ENCODE measurements around the gene ZFAND2A.

GRCh38 chr7:1119201-1119600 is 40.8 kb downstream of the ZFAND2A start:
- no peak for TF ChIP-seq CTCF (IDR thresholded peaks at IDR 0.05)
- TF ChIP-seq POLR2A (IDR thresholded peaks at IDR 0.05): no peak
